NOMO-1 treated with DMSO at 0.1 percent for 48 hours (cell line): ENCODE measurements around the gene CCDC174.

Source experiments
- DNase-seq: peaks from one replicate; lab custom pipeline; 2025; ENCODE audit not compliant: unreplicated experiment; lab: John Stamatoyannopoulos, UW

Gene CCDC174

DNA sequence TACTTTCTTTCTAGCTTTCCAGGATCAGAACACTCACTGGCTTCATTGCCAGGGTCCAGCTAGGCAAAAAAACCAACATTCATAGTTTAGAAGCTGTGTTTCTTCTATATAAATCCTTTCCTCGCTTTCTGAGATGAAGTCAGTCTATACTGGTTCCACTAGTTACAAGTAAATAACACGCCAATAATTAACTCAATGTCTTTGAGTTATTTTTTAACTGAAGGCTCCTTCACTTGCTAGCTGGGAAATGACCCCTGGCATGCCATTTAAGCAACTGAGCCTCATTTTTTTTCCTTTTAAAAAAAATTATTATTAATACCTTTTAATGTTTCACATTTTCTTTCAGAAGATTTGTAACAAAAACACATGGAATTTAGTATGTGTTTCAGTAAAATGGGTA, 2.1 kb upstream of the CCDC174 start:
- no peak for DNase-seq

- DNase-seq: no peak
These were observed 1.4 kb upstream of the CCDC174 start for GRCh38 chr3:14650193-14650592.

DNA sequence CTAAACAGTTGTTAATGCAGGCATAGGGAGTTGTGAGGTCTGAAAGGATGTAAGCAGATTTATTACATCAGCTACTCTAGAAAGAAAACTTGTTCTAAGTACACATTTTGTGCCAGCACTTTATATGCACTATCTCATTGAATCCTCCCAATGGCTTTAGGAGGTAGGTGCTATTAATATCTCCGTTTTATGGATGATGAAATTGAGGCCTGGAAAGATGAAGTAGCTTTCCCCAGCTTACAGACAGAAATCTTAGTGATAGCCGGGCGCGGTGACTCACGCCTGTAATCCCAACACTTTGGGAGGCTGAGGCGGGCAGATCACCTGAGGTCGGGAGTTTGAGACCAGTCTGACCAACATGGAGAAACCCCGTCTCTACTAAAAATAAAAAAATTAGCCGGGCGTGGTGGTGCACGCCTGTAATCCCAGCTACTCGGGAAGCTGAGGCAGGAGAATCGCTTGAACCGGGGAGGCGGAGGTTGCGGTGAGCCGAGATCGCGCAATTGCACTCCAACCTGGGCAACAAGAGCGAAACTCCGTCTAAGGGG, 872 bp downstream of the CCDC174 start:
- DNase-seq: peak; percentile 20

DNA sequence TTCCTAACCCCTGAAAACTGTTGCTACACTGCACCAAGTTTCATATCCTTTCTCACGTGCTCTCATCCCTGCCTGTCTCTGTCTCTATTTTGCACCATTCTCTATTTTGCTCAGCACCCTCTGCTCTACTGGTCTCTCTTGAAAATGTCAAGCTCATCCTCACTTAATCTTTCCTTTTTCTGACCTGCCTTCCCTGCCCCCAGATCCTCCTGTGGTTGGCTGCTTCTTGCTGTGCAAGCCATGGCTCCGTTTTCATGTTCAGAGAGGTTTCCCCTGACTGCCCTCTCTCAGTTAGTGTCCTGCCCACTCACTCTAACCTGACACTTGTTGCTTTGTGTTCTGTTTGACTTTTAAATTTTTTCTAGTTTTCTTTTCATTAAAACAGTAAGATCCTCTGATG, 6.0 kb downstream of the CCDC174 start:
- DNase-seq: no peak

GRCh38 chr3:14658978-14659377, 7.4 kb downstream of the CCDC174 start:
- DNase-seq: no peak

DNA sequence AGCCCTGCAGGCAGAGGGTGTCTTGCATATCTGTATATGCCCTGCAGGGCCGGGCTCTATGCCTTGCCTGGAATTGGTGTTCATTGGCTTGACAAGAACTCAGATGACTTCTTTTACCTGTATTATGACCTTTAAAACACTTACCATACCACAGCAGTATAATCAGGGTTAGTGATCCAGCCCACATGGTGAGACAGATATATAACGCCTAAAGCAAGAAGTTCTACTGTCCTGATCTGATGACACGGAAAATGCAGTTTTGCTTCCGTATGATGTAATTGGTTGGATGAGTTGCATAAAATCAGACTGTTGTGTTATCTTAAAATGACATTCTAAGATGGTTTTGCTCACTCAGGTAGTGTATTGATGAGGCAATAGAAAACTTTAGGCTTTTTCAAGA, 9.4 kb downstream of the CCDC174 start:
- no peak for DNase-seq

GRCh38 chr3:14663396-14664135, 12.0 kb downstream of the CCDC174 start:
- no peak for DNase-seq

- no peak for DNase-seq
These were observed 12.6 kb downstream of the CCDC174 start for GRCh38 chr3:14664170-14664569.

GRCh38 chr3:14672588-14672987, 21.0 kb downstream of the CCDC174 start:
- peak; percentile 33 for DNase-seq

DNA sequence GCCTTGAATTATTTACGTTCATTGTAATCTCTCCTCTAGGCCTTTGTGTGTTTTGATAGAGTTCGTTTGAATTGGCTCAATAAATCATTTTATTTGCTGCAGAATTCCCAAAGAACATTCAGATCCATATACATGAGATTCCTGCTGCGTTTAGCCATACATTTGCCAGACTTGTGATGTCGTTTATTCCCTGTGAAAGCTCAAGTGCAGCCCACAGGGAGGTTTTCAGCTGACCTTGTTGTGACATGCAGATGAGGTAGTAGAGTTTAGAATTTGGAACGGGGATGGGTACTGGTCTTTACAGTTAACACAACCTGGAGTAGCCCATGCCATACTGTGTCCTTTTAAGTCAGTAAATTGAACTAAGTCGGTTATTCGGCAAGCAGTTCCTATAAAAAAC, 23.3 kb downstream of the CCDC174 start, which contains the start of gene C3orf20:
Gene C3orf20, plus strand, starts transcription at position 301 of the 400 bp plus-strand sequence. CDS start 7,573 bp downstream, outside the sequence.
- no peak for DNase-seq

DNA sequence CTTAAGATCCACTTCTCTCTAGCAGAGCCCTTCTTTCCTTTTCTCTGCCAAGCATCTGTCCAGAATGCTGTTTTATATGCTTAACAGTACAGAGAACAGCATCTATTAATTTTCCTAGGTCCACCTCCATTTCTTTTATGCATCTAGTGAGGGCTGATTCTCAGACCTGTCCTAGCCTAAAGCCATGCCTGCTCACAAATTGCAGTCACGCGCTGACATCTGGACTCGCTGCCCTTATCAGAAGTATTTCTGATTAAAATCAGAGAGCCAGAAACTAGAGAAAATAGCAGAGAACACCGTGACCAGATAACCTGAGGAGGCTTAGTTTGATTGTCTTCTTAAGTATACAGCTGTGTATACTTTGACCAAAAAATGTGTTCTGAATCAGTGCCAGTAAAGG, 25.3 kb downstream of the CCDC174 start:
- DNase-seq: no peak

DNA sequence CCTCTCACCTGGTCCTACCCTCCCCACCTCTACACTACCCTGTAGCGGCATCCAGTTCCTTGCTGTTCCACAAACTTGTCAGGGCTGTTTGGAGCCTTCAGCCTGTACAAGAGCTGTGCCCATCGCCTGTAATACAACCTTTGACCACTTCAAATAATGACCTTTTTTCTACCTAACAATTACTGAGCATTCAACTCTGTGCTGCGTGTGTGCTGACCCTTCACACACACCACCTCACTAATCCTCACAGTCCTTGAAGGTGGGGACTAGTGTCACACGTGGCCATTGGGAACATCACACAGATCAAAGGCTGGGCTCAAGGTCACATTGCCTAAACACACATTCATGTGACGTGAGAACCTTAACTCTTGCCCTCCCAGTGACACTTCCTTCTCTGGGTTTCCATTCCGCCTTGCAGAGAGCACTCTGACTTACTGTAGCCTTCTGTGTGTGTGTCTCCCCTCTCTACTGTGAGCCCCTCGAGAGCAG, 26.5 kb downstream of the CCDC174 start:
- DNase-seq: peak; percentile 48

DNA sequence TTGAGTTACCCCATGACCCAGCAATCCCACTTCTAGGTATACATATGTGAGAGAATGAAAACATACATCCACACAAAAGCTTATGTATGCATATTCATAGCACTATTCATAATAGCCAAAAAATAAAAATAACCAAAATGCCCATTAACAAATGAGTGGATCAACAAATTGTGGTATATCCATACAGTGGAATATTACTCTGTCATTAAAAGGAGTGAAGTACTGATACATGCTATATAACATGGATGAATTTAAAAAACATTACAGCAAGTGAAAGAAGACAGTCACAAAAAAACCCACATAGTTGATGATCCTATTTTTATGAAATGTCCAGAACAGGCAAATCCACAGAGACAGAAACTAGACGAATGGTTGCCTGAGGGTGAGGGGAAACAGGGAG, 28.6 kb downstream of the CCDC174 start:
- DNase-seq: no peak

DNA sequence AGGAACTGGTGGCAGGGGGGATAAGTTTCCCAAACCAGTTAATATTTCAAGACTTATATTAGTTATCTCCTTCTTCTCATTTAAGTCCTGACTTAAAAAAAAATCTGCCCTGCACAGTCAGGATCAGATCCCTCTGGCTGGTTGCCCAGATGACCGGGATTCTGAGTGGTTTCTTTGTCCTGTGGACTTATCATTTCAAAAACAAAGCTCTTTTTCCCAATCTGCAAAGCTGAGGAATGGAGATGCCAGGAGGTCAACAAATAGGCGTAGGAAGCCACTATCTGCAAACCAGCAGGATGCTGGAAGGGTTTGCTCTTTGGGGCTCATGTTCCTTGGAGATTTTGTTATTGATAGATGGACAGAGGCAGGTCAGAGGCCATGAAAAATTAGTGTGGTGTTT, 29.2 kb downstream of the CCDC174 start:
- no peak for DNase-seq

DNA sequence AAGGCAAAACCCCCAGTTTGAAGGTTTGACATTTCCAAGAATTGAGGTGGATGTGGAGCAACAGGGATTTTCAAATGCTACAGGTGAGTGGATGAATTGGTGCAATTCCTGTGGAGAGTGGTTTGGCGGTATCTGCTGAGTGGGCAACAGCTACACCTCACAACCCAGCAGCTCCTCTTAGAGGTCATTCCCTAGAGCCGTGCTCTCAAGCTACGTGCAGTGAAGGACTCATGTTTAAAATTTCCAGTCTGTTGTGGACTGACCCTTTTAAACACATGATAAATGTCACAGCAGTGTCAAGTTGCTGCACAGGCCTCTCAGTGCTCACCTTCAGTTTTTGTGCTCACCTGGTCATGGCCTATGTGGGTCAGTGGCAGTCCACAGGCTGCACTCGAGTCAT, 32.9 kb downstream of the CCDC174 start:
- no peak for DNase-seq

- DNase-seq: peak; percentile 71
These were observed 33.6 kb downstream of the CCDC174 start for GRCh38 chr3:14685179-14685578.

DNA sequence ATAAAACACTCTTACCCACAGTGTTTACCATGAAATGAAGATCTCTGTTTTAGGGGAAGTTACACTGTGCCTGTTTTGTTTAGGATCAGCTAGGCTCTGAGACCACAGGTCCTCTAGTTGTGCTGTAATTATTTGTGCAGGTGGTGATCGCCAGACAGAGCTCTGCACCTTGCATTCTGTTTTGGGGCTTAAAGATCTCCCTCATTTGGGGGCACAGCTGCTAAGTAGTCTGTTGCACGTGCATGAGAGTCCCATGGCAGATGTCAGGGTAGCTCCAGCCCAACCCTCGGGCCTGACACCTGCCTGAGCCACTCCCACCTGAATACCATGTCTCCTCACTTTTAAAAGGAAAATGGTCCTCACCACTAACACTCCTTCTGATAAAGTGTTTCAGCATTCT, 35.8 kb downstream of the CCDC174 start:
- DNase-seq: peak; percentile 45

DNA sequence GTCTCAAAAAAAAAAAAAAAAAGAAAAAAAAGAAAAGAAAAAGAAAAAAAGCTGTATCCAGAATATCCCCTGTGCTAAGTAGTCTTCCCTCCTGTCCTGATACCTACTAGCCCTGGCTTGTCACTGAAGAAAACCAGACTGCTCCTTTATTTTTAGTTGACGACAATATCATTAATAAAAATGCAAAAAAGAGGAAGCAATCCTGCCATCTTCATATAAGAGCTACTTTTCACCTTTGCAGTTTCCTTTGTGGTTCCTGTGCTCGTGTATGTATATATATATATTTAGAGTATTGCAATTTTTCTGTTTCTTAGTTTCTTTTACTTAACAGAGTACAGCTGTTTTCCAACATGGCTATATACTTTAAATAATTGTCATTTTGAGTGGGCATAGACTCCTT, 37.0 kb downstream of the CCDC174 start:
- DNase-seq: peak; percentile 63

DNA sequence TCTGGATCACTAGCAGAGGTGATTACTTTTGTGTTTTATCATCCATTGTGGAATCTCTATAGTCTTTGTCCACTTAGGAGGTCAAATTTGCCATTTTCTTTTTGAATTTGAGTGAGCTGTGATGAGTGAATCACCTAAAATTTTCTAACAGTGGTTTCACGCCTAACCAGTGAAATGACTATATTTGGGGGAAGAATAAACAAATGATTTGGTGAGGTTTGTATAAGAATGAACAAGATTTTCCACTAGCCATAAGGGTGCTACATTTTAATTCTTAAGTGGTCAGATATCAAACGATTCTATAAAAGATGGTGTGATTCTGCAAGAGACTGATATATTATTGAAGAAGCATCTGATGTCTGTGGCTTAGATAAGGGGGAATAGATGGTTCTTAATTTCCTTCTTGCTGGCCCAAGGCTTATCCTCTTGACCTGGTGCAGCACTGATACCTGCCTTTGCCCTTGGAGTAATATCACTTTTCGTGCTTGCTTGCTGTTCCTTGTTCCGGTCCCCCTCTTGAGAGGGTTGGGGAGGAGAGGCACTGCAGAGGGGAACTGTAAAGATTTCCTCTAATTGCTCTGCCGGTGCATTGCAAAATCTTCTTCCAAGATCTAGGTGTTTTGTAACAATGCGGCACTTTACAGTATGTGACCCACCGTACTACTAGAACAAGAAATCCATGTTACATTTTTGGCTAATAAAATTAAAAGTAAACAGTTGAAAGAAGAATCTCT, 37.9 kb downstream of the CCDC174 start:
- DNase-seq: peak; percentile 88

GRCh38 chr3:14691239-14691638, 39.7 kb downstream of the CCDC174 start:
- DNase-seq: peak; percentile 92

GRCh38 chr3:14691719-14692118, 40.2 kb downstream of the CCDC174 start:
- peak; percentile 38 for DNase-seq
